GM12878 (cell line): ENCODE results near the gene CXorf58. TPM values are rescaled to one million over a fixed set of nuclear protein-coding genes. Genes with fewer than 3 reads are reported as not detected.

Experiments
- ATAC-seq: fragments of 200-7000 bp; cut with Tn5 transposase; 3 replicates; pipeline ENCODE4 v1.9.1; 2020; ENCODE audit warnings: mild to moderate bottlenecking, moderate library complexity
- BruUV-seq: library from RNA; stranded (reverse); fragments of 400-500 nt; replicated peaks from 2 replicates; lab custom pipeline; 2021; lab: Mats Ljungman, UMichigan
- CTCF ChIA-PET: fragments of 300-600 bp; sonication (Branson Sonifier 250); formaldehyde crosslinking; extraction: SDS; loops from one replicate; lab custom pipeline; 2021; ENCODE audit warnings: inconsistent platforms; lab: Yijun Ruan, JAX
- POLR2A ChIA-PET: fragments of 350-600 bp; formaldehyde crosslinking; extraction: SDS; loops from one replicate; lab custom pipeline; 2021; ENCODE audit warnings: inconsistent platforms; lab: Charles Lee
- RAD21 ChIA-PET: fragments of 300-600 bp; sonication (Branson Sonifier 250); formaldehyde crosslinking; loops from one replicate; lab custom pipeline; 2023; ENCODE audit warnings: antibody characterized with exemption; ENCODE audit not compliant: unreplicated experiment; lab: Charles Lee
- SMC1A ChIA-PET: fragments of 300-600 bp; sonication (Branson Sonifier 250); formaldehyde crosslinking; loops from one replicate; lab custom pipeline; 2023; ENCODE audit not compliant: unreplicated experiment, uncharacterized antibody; lab: Charles Lee
- DNase-seq: peaks from one replicate; pipeline ENCODE4 v3.0.0-alpha.2; 2011; ENCODE audit warnings: low read depth, low spot score
- FAIRE-seq: peaks from 3 replicates; lab custom pipeline; 2011; peaks lifted over from hg19 to GRCh38; lab: Jason Lieb, UNC
- H2AFZ ChIP-seq: 2 replicates; pipeline ENCODE4 v1.6.0; 2011; ENCODE audit warnings: low read depth, low read length, control low read depth; ENCODE audit not compliant: control insufficient read depth
- H3K27ac ChIP-seq: 2 replicates; pipeline ENCODE4 v1.5.1; 2011; ENCODE audit warnings: control low read depth; ENCODE audit not compliant: control insufficient read depth, insufficient read depth
- H3K27me3 ChIP-seq, 2 experiments: replicated peaks in 1 of 2; 2 replicates each; pipeline versions ENCODE4 v1.6.0 to v1.6.1; 2011; ENCODE audit warnings: low read length in 1 of 2; ENCODE audit not compliant: control insufficient read depth in 2 of 2, insufficient read depth in 2 of 2
- H3K36me3 ChIP-seq, 2 experiments: 2 replicates each; pipeline ENCODE4 v1.5.1; 2011; ENCODE audit warnings: low read length in 1 of 2; ENCODE audit not compliant: control insufficient read depth in 2 of 2, insufficient read depth in 2 of 2
- H3K4me1 ChIP-seq: 2 replicates; pipeline ENCODE4 v1.6.1; 2011; ENCODE audit warnings: mild to moderate bottlenecking, low read length, moderate library complexity, mixed read lengths; ENCODE audit not compliant: control insufficient read depth, insufficient read depth
- H3K4me2 ChIP-seq: 2 replicates; pipeline ENCODE4 v1.6.0; 2011; ENCODE audit warnings: control low read depth; ENCODE audit not compliant: control insufficient read depth, insufficient read depth
- H3K4me3 ChIP-seq: fragments of 200-600 bp; sonication (generic); 2 replicates; pipeline ENCODE4 v1.5.1; 2016
- H3K79me2 ChIP-seq: 2 replicates; pipeline ENCODE4 v1.6.0; 2011; ENCODE audit warnings: low read length; ENCODE audit not compliant: control insufficient read depth, insufficient read depth
- H3K9ac ChIP-seq: 2 replicates; pipeline ENCODE4 v1.8.0; 2011; ENCODE audit warnings: low read length, control low read depth, mixed read lengths; ENCODE audit not compliant: control insufficient read depth, insufficient read depth
- H3K9me3 ChIP-seq: replicated peaks from 3 replicates; pipeline ENCODE4 v1.5.1; 2011; ENCODE audit warnings: mild to moderate bottlenecking, low read length; ENCODE audit not compliant: control insufficient read depth, insufficient read depth
- H4K20me1 ChIP-seq: 2 replicates; pipeline ENCODE4 v1.6.0; 2011; ENCODE audit not compliant: control insufficient read depth, insufficient read depth
- BACH1 ChIP-seq: fragments of 450-650 bp; IDR thresholded peaks from 2 replicates; pipeline ENCODE4 v1.6.1; 2017; ENCODE audit warnings: mild to moderate bottlenecking, borderline replicate concordance
- IKZF2 ChIP-seq, 2 experiments: fragments of 450-650 bp; IDR thresholded peaks; 2 replicates each; pipeline ENCODE4 v1.6.1; 2017; ENCODE audit warnings: mild to moderate bottlenecking in 2 of 2, moderate library complexity in 2 of 2
- MYC ChIP-seq: IDR thresholded peaks from 2 replicates; pipeline ENCODE4 v1.6.1; 2011; ENCODE audit warnings: mild to moderate bottlenecking, low read length, moderate library complexity, inconsistent platforms; ENCODE audit not compliant: insufficient read depth, insufficient replicate concordance, insufficient read length, severe bottlenecking
- NBN ChIP-seq: fragments of 450-650 bp; IDR thresholded peaks from 2 replicates; pipeline ENCODE4 v1.6.1; 2016
- RFX5 ChIP-seq: IDR thresholded peaks from 2 replicates; pipeline ENCODE4 v1.6.1; 2011; ENCODE audit warnings: low read depth, low read length, improper control_type of control experiment
- SIN3A ChIP-seq: IDR thresholded peaks from 2 replicates; pipeline ENCODE4 v1.6.1; 2012; ENCODE audit warnings: low read depth, low read length, improper control_type of control experiment
- SMAD5 ChIP-seq: IDR thresholded peaks from 2 replicates; pipeline ENCODE4 v1.6.1; 2016; ENCODE audit warnings: antibody characterized with exemption, low read depth
- TCF12 ChIP-seq: IDR thresholded peaks from 2 replicates; pipeline ENCODE4 v1.6.1; 2011; ENCODE audit warnings: low read depth, mild to moderate bottlenecking, low read length
- TCF7 ChIP-seq: IDR thresholded peaks from 2 replicates; pipeline ENCODE4 v1.6.1; 2014; ENCODE audit warnings: antibody characterized with exemption, borderline replicate concordance
- WRNIP1 ChIP-seq: IDR thresholded peaks from 2 replicates; pipeline ENCODE4 v1.6.1; 2011; ENCODE audit warnings: low read depth, low read length, improper control_type of control experiment, borderline replicate concordance
- ZNF592 ChIP-seq: fragments of 450-650 bp; IDR thresholded peaks from 2 replicates; pipeline ENCODE4 v1.6.1; 2017; ENCODE audit warnings: mild to moderate bottlenecking, moderate library complexity
- ZSCAN29 ChIP-seq: fragments of 450-650 bp; IDR thresholded peaks from 2 replicates; pipeline ENCODE4 v1.6.1; 2017; ENCODE audit warnings: mild to moderate bottlenecking, moderate library complexity
- WGBS: methylation state at CpG from one replicate; pipeline ENCODE4 v1.1.6; 2016; ENCODE audit warnings: low lambda C conversion rate; ENCODE audit not compliant: insufficient replicate concordance, insufficient coverage; ENCODE audit errors: missing lambda C conversion rate; 5-methylcytosine and 5-hydroxymethylcytosine counted together
- in situ Hi-C: fragments of 300-500 bp; cut with MboI; formaldehyde crosslinking; loops from 9 replicates; pipeline ENCODE4 v1.14.3; 2018; ENCODE audit warnings: mixed read lengths
- intact Hi-C: fragments of 100-400 bp; cut with micrococcal nuclease; formaldehyde crosslinking; loops from one replicate; pipeline ENCODE4 v1.14.2; 2022; ENCODE audit not compliant: unreplicated experiment
- polyA plus RNA-seq, 11 experiments: library from polyadenylated mRNA; depleted of rRNA in 4 of 11; unstranded in 6 of 11; stranded (reverse) in 5 of 11; fragments of >200 nt; fragmentation: Nextera tagmentation in 4 of 11; fragmentation: Illumina TruSeq in 1 of 11; extraction: Ambion mirVana in 4 of 11; extraction: Trizol in 1 of 11; gene quantifications; 1 replicate in 1 of 11; 2 replicates in 10 of 11; pipeline versions ENCODE4 v1.2.1 to v1.2.3, GENCODE V29; 2011 to 2016; ENCODE audit warnings: inconsistent platforms in 2 of 11, missing spikeins in 2 of 11, low read depth in 1 of 11
- total RNA-seq, 4 experiments: library from RNA; depleted of rRNA in 3 of 4; stranded (reverse); fragments of >200 nt in 3 of 4; fragmentation: Illumina TruSeq in 1 of 4; extraction: Trizol in 1 of 4; gene quantifications; 2 replicates each; pipeline versions ENCODE4 v1.2.1 to v1.2.3, GENCODE V29; 2013 to 2021
- TF ChIP-seq, protein P1 (sequence below): IDR thresholded peaks from 2 replicates; pipeline ENCODE4 v1.6.1; 2012; ENCODE audit warnings: improper control_type of control experiment, low read depth, low read length; ENCODE audit not compliant: insufficient replicate concordance
- TF ChIP-seq, protein P2 (sequence below): fragments of 150-350 bp; IDR thresholded peaks from 2 replicates; pipeline ENCODE4 v1.6.1; 2014; ENCODE audit warnings: mild to moderate bottlenecking, low read depth, low read length

The CXorf58 gene
- total and polyA plus RNA-seq, 10 of the 15 experiments (the other 5 are each of a cell fraction or from before 2014, with no cell fraction given), result 0.10 to 0.24 (median 0.13) TPM; not detected in 5

DNA sequence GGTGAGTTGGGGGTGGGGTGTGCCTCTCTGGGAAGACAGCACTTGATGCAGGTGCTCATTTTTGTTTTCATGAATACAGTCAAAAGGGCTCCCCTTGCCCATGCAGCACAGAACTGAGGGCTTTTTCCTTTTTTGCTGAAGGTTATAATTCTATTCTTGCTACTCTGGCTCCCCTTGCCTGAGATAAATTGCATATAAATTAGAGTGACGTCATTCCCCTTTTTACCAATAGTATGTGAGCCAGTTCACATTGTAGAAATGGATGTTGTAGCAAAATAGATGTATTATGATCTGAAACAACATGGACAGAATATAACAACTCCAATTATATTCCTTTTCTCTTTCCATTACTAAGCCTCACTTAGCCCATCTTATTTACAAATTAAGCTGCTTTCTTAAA is 28.4 kb downstream of the CXorf58 start:
- WGBS, result 0% methylated on average over 1 of the region's 1 CpG
- Histone ChIP-seq H3K9ac (no peak overlapping the region), H3K36me3 (no peaks in the 10 kb centered on the region), H3K4me3 (no peak overlapping the region), H2AFZ (no peak overlapping the region), H3K4me1 (no peaks in the 10 kb centered on the region; the same call in 1 of the 2 replicates), H3K79me2 (no peaks in the 10 kb centered on the region), H3K27me3 (no peaks in the 10 kb centered on the region), H3K4me2 (no peak overlapping the region), H4K20me1 (no peaks in the 10 kb centered on the region), H3K9me3 (no peaks in the 10 kb centered on the region), H3K27ac (no peak overlapping the region)
- SMC1A ChIA-PET, result no interaction called here
- ATAC-seq (no peak), FAIRE-seq (no peak), DNase-seq (no peak)
- no TSS peak for BruUV-seq
- RAD21 ChIA-PET, result no interaction called here
- TF ChIP-seq, protein P1, sequence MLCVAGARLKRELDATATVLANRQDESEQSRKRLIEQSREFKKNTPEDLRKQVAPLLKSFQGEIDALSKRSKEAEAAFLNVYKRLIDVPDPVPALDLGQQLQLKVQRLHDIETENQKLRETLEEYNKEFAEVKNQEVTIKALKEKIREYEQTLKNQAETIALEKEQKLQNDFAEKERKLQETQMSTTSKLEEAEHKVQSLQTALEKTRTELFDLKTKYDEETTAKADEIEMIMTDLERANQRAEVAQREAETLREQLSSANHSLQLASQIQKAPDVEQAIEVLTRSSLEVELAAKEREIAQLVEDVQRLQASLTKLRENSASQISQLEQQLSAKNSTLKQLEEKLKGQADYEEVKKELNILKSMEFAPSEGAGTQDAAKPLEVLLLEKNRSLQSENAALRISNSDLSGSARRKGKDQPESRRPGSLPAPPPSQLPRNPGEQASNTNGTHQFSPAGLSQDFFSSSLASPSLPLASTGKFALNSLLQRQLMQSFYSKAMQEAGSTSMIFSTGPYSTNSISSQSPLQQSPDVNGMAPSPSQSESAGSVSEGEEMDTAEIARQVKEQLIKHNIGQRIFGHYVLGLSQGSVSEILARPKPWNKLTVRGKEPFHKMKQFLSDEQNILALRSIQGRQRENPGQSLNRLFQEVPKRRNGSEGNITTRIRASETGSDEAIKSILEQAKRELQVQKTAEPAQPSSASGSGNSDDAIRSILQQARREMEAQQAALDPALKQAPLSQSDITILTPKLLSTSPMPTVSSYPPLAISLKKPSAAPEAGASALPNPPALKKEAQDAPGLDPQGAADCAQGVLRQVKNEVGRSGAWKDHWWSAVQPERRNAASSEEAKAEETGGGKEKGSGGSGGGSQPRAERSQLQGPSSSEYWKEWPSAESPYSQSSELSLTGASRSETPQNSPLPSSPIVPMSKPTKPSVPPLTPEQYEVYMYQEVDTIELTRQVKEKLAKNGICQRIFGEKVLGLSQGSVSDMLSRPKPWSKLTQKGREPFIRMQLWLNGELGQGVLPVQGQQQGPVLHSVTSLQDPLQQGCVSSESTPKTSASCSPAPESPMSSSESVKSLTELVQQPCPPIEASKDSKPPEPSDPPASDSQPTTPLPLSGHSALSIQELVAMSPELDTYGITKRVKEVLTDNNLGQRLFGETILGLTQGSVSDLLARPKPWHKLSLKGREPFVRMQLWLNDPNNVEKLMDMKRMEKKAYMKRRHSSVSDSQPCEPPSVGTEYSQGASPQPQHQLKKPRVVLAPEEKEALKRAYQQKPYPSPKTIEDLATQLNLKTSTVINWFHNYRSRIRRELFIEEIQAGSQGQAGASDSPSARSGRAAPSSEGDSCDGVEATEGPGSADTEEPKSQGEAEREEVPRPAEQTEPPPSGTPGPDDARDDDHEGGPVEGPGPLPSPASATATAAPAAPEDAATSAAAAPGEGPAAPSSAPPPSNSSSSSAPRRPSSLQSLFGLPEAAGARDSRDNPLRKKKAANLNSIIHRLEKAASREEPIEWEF, result no peak
- TF ChIP-seq IKZF2 (IDR thresholded peaks at IDR 0.05) (no peak), ZSCAN29 (no peak), MYC (no peak), BACH1 (no peak), TCF7 (no peak), TCF12 (no peak), NBN (no peak), WRNIP1 (no peak), SMAD5 (no peak), ZNF592 (no peak), SIN3A (no peak), RFX5 (no peak)
- TF ChIP-seq, protein P2, sequence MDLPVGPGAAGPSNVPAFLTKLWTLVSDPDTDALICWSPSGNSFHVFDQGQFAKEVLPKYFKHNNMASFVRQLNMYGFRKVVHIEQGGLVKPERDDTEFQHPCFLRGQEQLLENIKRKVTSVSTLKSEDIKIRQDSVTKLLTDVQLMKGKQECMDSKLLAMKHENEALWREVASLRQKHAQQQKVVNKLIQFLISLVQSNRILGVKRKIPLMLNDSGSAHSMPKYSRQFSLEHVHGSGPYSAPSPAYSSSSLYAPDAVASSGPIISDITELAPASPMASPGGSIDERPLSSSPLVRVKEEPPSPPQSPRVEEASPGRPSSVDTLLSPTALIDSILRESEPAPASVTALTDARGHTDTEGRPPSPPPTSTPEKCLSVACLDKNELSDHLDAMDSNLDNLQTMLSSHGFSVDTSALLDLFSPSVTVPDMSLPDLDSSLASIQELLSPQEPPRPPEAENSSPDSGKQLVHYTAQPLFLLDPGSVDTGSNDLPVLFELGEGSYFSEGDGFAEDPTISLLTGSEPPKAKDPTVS, result no peak
- POLR2A ChIA-PET, result no interaction called here
- CTCF ChIA-PET, result no interaction called here
- in situ Hi-C loops, result no loop called here
- intact Hi-C loops, result no loop called here
